Left lung (tissue), 10 donors: ENCODE results near the gene FAM193A. TPM values are rescaled to one million over a fixed set of nuclear protein-coding genes. Genes with fewer than 3 reads are reported as not detected.

ENCODE experiments used
- ATAC-seq: fragments of 200-7000 bp; cut with Tn5 transposase; one replicate; pipeline ENCODE4 v1.9.1; 2020; ENCODE audit warnings: moderate library complexity
- DNase-seq, 4 donors: peaks; one replicate each; pipeline ENCODE4 v3.0.0-alpha.2; 2013 to 2020
- H3K27ac ChIP-seq, 2 donors: fragments of 200-600 bp; sonication (generic) in 1 of 2; one replicate each; pipeline versions ENCODE4 v1.5.0 to v1.8.0; 2020 to 2021
- H3K27me3 ChIP-seq, 2 donors: fragments of 200-600 bp; sonication (generic) in 1 of 2; one replicate each; pipeline versions ENCODE4 v1.5.0 to v1.8.0; 2020 to 2021
- H3K36me3 ChIP-seq, 2 donors: fragments of 200-600 bp; sonication (generic) in 1 of 2; one replicate each; pipeline versions ENCODE4 v1.5.0 to v1.8.0; 2020 to 2021
- H3K4me1 ChIP-seq, 2 donors: fragments of 200-600 bp; one replicate each; pipeline ENCODE4 v1.8.0; 2021
- H3K4me3 ChIP-seq, 2 donors: fragments of 200-600 bp; sonication (generic) in 1 of 2; one replicate each; pipeline versions ENCODE4 v1.5.0 to v1.8.0; 2020 to 2021; ENCODE audit warnings: mild to moderate bottlenecking in 1 of 2
- H3K9me3 ChIP-seq, 2 donors: fragments of 200-600 bp; sonication (generic) in 1 of 2; one replicate each; pipeline versions ENCODE4 v1.5.0 to v1.8.0; 2020 to 2021
- CTCF ChIP-seq, 2 donors: fragments of 200-600 bp; sonication (generic) in 1 of 2; IDR thresholded peaks; one replicate each; pipeline versions ENCODE4 v1.5.0 to v1.8.0; 2021; ENCODE audit warnings: antibody characterized with exemption in 2 of 2
- intact Hi-C, 2 donors: fragments of 100-400 bp; cut with DNase I; formaldehyde crosslinking; loops; one replicate each; pipeline versions ENCODE4 v1.11.2 to v1.14.2; 2022
- polyA plus RNA-seq, 6 donors: library from polyadenylated mRNA; unstranded; fragments of 120-200 nt; gene quantifications; one replicate each; pipeline ENCODE4 v1.2.1, GENCODE V29; 2013; ENCODE audit not compliant: insufficient read length in 6 of 6
- total RNA-seq, 2 donors: library from RNA; stranded (reverse); fragmentation: NEBNext Ultra II Directional; extraction: Animal tissue kit (Norgen Biotek cat#: 25700); gene quantifications; one replicate each; pipeline ENCODE4 v1.2.1, GENCODE V29; 2021
- donor health status: DM: no; HTN: yes; CAD: no.
- donor health status: DM: no; HTN: no; CAD: no.

FAM193A gene
- total and polyA plus RNA-seq, 8 donors, result 22.3 to 35.9 (median 30.6) TPM

DNA sequence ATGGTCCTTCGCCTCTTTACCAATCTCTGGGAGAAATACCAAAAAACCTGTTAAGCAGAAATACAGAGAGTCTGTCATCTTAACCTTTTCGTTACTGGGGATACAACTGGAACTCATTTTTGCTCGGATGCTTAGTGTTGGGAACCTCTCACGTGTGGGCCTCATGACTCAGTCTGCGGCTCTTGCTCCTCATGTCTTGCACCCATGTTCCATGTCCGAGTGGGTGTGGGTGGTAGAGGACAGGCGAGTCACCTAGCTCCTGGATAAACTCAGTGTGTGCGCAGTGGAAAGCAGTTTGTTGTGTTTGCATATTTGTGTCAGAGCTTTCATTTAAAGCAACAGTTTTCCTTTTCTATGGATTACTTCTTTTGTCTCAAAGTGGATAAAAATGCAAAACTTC is 149.1 kb downstream of the FAM193A start:
- H3K4me3 ChIP-seq, result no peak overlapping the region
- TF ChIP-seq CTCF (IDR thresholded peaks at IDR 0.05), result no peak
- intact Hi-C loops, result no loop called here
- no peak for ATAC-seq
- no peaks in the 10 kb centered on the region for H3K9me3 ChIP-seq
- no peak overlapping the region for H3K27ac ChIP-seq
- H3K36me3 ChIP-seq, result peaks cover 0 to 71% of the 10 kb centered on the region in 2 donors
- H3K27me3 ChIP-seq, result no peaks in the 10 kb centered on the region
- DNase-seq, result no peak
- no peaks in the 10 kb centered on the region for H3K4me1 ChIP-seq

GRCh38 chr4:2686379-2687265 is 150.2 kb downstream of the FAM193A start:
- no peak for TF ChIP-seq CTCF (IDR thresholded peaks at IDR 0.05)

DNA sequence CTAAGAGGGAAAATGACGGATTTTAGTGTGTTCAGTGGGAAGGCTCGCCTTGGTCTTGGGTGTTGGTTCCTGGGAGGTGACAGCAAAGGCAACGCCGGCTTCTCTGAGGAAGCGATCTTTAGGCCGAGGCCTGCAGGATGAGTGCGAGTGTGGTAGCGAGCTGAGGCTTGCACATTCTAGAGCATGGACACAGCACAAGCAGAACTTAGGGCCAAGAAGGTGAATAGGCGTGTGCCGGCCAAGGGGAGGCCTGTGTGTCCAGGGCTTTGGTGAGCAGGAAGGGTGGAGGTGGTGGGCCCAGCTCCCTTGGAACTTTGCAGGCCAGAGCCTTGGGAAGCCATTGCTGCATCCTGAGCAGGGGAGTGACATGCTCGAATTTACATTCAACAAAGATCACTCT is 151.8 kb downstream of the FAM193A start:
- H3K27me3 ChIP-seq, result no peaks in the 10 kb centered on the region

More at GRCh38 chr4:2686379-2687265, 150.2 kb downstream of the FAM193A start:
- no peak overlapping the region for H3K27ac ChIP-seq
- DNase-seq, result peak in 1 of 4 donors; percentile 70
- no peaks in the 10 kb centered on the region for H3K4me1 ChIP-seq
- peak; percentile 84 for ATAC-seq
- H3K4me3 ChIP-seq, result no peak overlapping the region
- H3K36me3 ChIP-seq, result peaks cover 0 to 78% of the 10 kb centered on the region in 2 donors
- H3K27me3 ChIP-seq, result no peaks in the 10 kb centered on the region
- intact Hi-C loops, result no loop called here
- no peaks in the 10 kb centered on the region for H3K9me3 ChIP-seq

DNA sequence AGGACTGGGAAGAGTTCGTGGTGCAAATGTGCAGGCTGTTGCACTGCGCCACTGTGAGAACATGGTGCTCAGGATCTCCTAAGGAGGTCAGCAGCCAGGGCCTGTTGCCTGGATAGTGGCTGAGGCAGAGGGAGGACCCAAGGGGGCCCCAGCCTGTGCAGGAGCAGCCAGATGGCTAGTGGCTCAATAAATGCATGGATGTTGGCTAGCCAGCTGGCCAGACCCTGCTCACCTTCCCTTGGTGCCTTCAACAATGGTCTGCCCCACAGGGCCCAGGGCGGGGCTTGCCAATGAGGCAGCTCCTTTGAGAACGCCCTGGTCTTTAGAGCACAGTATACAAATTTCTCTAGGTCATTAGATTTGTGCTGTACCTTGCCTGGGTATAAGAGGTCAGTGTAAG is 152.2 kb downstream of the FAM193A start:
- Histone ChIP-seq H3K27ac (no peak overlapping the region), H3K9me3 (no peaks in the 10 kb centered on the region), H3K4me1 (no peaks in the 10 kb centered on the region), H3K36me3 (peaks cover 0 to 97% of the 10 kb centered on the region in 2 donors), H3K27me3 (no peaks in the 10 kb centered on the region), H3K4me3 (no peak overlapping the region)
- no peak for TF ChIP-seq CTCF (IDR thresholded peaks at IDR 0.05)
- intact Hi-C loops, result no loop called here
- ATAC-seq, result no peak
- DNase-seq, result no peak

More for the DNA sequence above, 151.8 kb downstream of the FAM193A start:
- no peak overlapping the region for H3K27ac ChIP-seq
- TF ChIP-seq CTCF (IDR thresholded peaks at IDR 0.05), result no peak
- H3K36me3 ChIP-seq, result peaks cover 0 to 94% of the 10 kb centered on the region in 2 donors
- ATAC-seq (no peak), DNase-seq (no peak)
- H3K4me3 ChIP-seq, result no peak overlapping the region
- H3K4me1 ChIP-seq, result no peaks in the 10 kb centered on the region
- intact Hi-C loops, result no loop called here
- no peaks in the 10 kb centered on the region for H3K9me3 ChIP-seq

GRCh38 chr4:2689114-2689513 is 152.7 kb downstream of the FAM193A start:
- no peaks in the 10 kb centered on the region for H3K9me3 ChIP-seq
- H3K4me3 ChIP-seq, result no peak overlapping the region
- TF ChIP-seq CTCF (IDR thresholded peaks at IDR 0.05), result no peak
- no peak for ATAC-seq
- H3K27me3 ChIP-seq, result no peaks in the 10 kb centered on the region
- DNase-seq, result no peak
- intact Hi-C loops, result no loop called here
- no peak overlapping the region for H3K27ac ChIP-seq
- no peaks in the 10 kb centered on the region for H3K4me1 ChIP-seq
- peaks cover 0 to 97% of the 10 kb centered on the region in 2 donors for H3K36me3 ChIP-seq
